ENCODE results near the gene S100A9. TPM values are rescaled to one million over a fixed set of nuclear protein-coding genes. Genes with fewer than 3 reads are reported as not detected.

The S100A9 gene
- polyA plus RNA-seq, 1 donor: 40.3 TPM

DNA sequence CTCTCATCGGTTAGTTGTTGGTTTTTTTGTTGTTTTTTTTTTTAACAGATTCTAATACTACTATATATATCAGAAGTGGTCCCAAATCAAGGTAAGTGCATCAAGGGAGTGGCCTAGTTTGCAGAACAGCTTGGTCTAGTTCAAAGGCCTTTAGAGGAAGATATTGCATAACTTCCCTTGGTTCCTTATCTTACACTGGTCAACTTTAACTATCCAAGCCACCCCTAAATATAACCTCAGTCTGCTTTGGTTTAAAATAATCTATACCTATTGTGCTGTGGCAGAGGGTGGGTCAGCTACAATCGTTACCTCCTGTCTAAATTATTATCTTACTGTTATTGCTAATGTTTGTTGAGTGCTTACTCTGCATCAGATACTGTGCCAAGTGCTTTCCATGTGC lies 10.8 kb downstream of the S100A9 start:
- H3K27me3 ChIP-seq (ENCODE audit: control insufficient read depth, insufficient read depth, low read length): no peaks in the 10 kb centered on the region
- WGBS (ENCODE audit: insufficient coverage, low lambda C conversion rate): no CpG with 5 or more reads among the region's 2 CpGs
- peak in 1 of 2 donors; percentile 62 for DNase-seq
- no peaks in the 10 kb centered on the region for H3K36me3 ChIP-seq (ENCODE audit: control insufficient read depth, insufficient read depth, low read length)
- no peak overlapping the region for H3K27ac ChIP-seq (ENCODE audit: low read length)
- peaks cover 72% of the 10 kb centered on the region for H3K4me1 ChIP-seq (ENCODE audit: control insufficient read depth, insufficient read depth, low read length)
- no peak overlapping the region for H3K4me3 ChIP-seq (ENCODE audit: low read length)
- no peaks in the 10 kb centered on the region for H3K9me3 ChIP-seq (ENCODE audit: control insufficient read depth, low read depth, low read length)

DNA sequence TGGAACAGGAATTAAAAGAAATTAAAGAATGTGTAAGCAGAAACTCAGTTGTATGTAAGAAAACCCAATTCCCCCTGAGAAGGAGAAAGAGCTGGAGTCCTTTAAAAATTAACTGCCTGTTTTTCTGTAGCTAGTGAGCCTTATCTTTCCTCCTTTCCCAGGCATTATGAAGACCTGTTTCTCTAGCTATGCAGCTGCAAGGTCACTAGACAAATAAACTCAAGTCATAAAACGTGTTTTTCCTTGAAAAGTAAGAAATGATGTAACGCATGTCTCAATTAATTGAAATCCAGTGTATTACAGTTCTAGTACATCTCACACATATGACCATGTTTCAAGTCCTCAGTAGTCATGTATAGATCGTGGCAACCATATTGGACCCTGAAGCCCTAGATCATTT lies 12.5 kb downstream of the S100A9 start:
- no CpG with 5 or more reads among the region's 3 CpGs for WGBS (ENCODE audit: insufficient coverage, low lambda C conversion rate)
- Histone ChIP-seq H3K27ac (ENCODE audit: low read length) (peak overlapping the region; percentile 59), H3K4me1 (ENCODE audit: control insufficient read depth, insufficient read depth, low read length) (peaks cover 67% of the 10 kb centered on the region), H3K27me3 (ENCODE audit: control insufficient read depth, insufficient read depth, low read length) (no peaks in the 10 kb centered on the region), H3K4me3 (ENCODE audit: low read length) (no peak overlapping the region), H3K9me3 (ENCODE audit: control insufficient read depth, low read depth, low read length) (no peaks in the 10 kb centered on the region), H3K36me3 (ENCODE audit: control insufficient read depth, insufficient read depth, low read length) (no peaks in the 10 kb centered on the region)
- DNase-seq: peak; percentile 38 to 75

DNA sequence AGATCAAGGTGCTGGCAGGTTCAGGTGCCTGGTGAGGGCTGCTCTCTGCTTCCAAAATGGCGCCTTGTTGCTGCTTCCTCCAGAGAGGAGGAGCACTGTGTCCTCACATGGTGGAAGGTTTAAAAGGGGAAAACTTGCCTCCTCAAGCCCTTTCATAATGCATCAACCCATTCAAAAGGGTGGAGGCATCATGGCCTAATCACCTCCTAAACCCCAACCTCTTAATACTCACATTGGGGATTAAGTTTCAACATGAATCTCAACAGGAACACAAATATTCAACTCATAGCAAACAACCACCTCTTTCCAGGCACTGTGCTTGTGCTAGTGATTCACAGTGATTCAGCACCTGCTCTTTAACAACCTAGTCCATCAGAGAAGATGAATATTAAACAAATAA lies 13.6 kb downstream of the S100A9 start:
- no peak overlapping the region for H3K4me3 ChIP-seq (ENCODE audit: low read length)
- DNase-seq: no peak
- H3K27me3 ChIP-seq (ENCODE audit: control insufficient read depth, insufficient read depth, low read length): no peaks in the 10 kb centered on the region
- H3K36me3 ChIP-seq (ENCODE audit: control insufficient read depth, insufficient read depth, low read length): no peaks in the 10 kb centered on the region
- no CpG with 5 or more reads among the region's 1 CpG for WGBS (ENCODE audit: insufficient coverage, low lambda C conversion rate)
- no peaks in the 10 kb centered on the region for H3K9me3 ChIP-seq (ENCODE audit: control insufficient read depth, low read depth, low read length)
- no peak overlapping the region for H3K27ac ChIP-seq (ENCODE audit: low read length)
- H3K4me1 ChIP-seq (ENCODE audit: control insufficient read depth, insufficient read depth, low read length): peaks cover 69% of the 10 kb centered on the region

DNA sequence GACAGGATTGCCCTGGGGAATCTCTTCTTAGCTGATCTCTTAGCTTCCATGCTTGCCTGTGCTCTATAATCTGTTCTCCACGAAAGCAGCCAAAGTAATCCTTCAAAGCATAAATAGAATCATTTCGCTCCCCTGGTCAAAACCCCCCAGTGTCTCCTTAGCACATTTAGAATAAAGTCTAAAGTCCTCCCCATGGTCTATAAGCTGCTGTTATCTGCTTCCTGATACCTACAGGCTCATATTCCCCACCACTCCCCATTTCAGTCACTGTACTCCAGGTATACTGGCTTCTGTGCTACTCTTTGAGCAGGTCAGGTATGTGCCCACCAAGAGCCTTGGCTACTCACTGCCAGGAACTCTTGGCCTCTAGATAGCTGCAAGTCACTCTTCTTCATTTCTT lies 14.9 kb downstream of the S100A9 start:
- Histone ChIP-seq H3K4me3 (ENCODE audit: low read length) (no peak overlapping the region), H3K4me1 (ENCODE audit: control insufficient read depth, insufficient read depth, low read length) (peaks cover 81% of the 10 kb centered on the region), H3K27ac (ENCODE audit: low read length) (peak overlapping the region; percentile 54), H3K36me3 (ENCODE audit: control insufficient read depth, insufficient read depth, low read length) (no peaks in the 10 kb centered on the region), H3K9me3 (ENCODE audit: control insufficient read depth, low read depth, low read length) (no peaks in the 10 kb centered on the region), H3K27me3 (ENCODE audit: control insufficient read depth, insufficient read depth, low read length) (no peaks in the 10 kb centered on the region)
- peak; percentile 51 to 80 for DNase-seq
- no CpG with 5 or more reads among the region's 2 CpGs for WGBS (ENCODE audit: insufficient coverage, low lambda C conversion rate)

DNA sequence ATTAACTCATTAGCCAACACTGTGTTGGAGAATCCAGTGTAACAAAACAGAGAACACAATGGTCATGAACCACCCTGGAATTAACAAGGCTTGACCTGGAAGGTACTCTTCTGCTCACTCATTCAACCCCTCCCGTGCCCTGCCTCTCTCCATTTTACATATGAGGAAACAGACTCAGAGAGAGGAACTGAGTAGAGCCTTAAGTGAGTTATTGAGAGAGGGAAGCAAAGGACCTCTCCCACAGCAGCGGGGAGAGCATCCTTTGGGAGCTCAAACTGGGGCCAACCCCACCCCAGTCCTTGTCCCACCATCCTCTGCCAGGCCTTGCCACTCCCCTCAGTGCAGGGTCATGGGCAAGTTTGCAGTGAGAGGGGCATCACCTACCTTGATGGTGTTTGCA lies 16.4 kb downstream of the S100A9 start:
- no peaks in the 10 kb centered on the region for H3K27me3 ChIP-seq (ENCODE audit: control insufficient read depth, insufficient read depth, low read length)
- H3K4me3 ChIP-seq (ENCODE audit: low read length): no peak overlapping the region
- H3K27ac ChIP-seq (ENCODE audit: low read length): no peak overlapping the region
- DNase-seq: no peak
- no CpG with 5 or more reads among the region's 2 CpGs for WGBS (ENCODE audit: insufficient coverage, low lambda C conversion rate)
- no peaks in the 10 kb centered on the region for H3K9me3 ChIP-seq (ENCODE audit: control insufficient read depth, low read depth, low read length)
- H3K4me1 ChIP-seq (ENCODE audit: control insufficient read depth, insufficient read depth, low read length): peaks cover 71% of the 10 kb centered on the region
- H3K36me3 ChIP-seq (ENCODE audit: control insufficient read depth, insufficient read depth, low read length): no peaks in the 10 kb centered on the region

DNA sequence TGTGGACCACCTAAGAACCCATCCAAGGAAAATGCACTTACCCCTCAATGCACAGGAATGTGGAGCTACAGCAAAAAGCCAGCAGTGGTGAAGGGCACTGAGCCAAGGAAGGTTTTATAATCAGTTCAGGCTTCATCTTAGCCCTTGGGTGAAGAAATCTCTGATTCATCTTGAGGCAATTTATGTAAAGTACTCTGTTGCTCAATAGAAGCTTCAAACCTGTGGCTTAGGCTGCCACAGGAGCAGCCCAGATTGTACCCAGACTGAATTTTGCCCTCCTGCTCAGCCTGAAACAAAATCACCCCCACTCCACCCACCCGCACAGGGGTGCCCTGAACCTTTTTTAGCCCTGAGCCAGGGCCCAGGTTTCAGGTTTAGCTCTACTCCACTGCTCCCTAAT lies 17.9 kb downstream of the S100A9 start, which contains the start of gene S100A12:
Gene S100A12, minus strand, starts transcription at position 111 of the 400 bp plus-strand sequence. CDS start 1,029 bp downstream, outside the sequence.
- peak; percentile 70 to 83 for DNase-seq
- Histone ChIP-seq H3K27me3 (ENCODE audit: control insufficient read depth, insufficient read depth, low read length) (no peaks in the 10 kb centered on the region), H3K27ac (ENCODE audit: low read length) (peak within 1 kb of the TSS; percentile 68), H3K36me3 (ENCODE audit: control insufficient read depth, insufficient read depth, low read length) (no peaks in the 10 kb centered on the region), H3K4me3 (ENCODE audit: low read length) (no peak within 1 kb of the TSS), H3K9me3 (ENCODE audit: control insufficient read depth, low read depth, low read length) (peaks cover under 1% of the 10 kb centered on the region), H3K4me1 (ENCODE audit: control insufficient read depth, insufficient read depth, low read length) (peaks cover 58% of the 10 kb centered on the region)
- WGBS (ENCODE audit: insufficient coverage, low lambda C conversion rate): no CpG with 5 or more reads among the region's 1 CpG

DNA sequence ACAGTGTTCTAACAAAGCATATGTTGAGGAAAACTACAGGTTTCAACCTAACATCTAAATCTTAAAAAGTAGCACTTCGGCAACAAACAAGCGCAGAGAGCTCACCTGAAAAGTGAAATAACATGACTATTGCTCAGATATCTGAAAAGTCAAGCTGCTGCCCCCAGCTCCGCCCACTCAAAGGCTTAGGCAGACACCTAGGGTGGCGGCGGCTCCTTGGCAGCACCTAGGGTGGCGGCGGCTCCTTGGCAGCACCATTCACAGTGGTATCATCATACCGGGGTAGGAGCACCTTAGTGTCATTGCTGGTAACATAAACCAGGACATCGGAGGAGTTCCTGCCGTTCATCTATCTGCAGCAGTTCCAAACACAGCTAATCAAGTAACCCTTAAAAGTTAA lies 21.9 kb downstream of the S100A9 start:
- Histone ChIP-seq H3K27me3 (ENCODE audit: control insufficient read depth, insufficient read depth, low read length) (no peaks in the 10 kb centered on the region), H3K36me3 (ENCODE audit: control insufficient read depth, insufficient read depth, low read length) (no peaks in the 10 kb centered on the region), H3K4me1 (ENCODE audit: control insufficient read depth, insufficient read depth, low read length) (peaks cover 25% of the 10 kb centered on the region), H3K9me3 (ENCODE audit: control insufficient read depth, low read depth, low read length) (peaks cover 4% of the 10 kb centered on the region), H3K27ac (ENCODE audit: low read length) (no peak overlapping the region), H3K4me3 (ENCODE audit: low read length) (no peak overlapping the region)
- DNase-seq: no peak
- 100% methylated on average over 1 of the region's 10 CpGs for WGBS (ENCODE audit: insufficient coverage, low lambda C conversion rate)

DNA sequence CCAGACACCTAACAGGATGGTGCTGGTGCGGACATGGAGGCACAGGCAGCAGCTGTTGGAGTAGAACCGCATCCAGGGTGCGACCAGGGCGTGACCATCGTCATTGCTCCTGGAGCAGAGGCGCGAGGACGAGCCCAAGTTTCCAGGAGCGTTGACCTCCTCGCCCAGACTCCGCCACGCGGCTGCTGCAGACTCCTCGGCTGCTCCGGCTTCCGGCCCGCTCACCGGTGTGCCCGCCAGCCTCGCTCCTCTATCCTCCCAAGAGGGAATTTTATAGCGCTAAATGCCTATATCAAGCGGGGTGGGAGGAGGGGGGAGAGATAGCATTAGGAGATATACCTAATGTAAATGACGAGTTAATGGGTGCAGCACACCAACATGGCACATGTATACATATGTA lies 23.1 kb downstream of the S100A9 start:
- H3K4me1 ChIP-seq (ENCODE audit: control insufficient read depth, insufficient read depth, low read length): peaks cover 19% of the 10 kb centered on the region
- H3K4me3 ChIP-seq (ENCODE audit: low read length): no peak overlapping the region
- no peaks in the 10 kb centered on the region for H3K27me3 ChIP-seq (ENCODE audit: control insufficient read depth, insufficient read depth, low read length)
- peaks cover 4% of the 10 kb centered on the region for H3K9me3 ChIP-seq (ENCODE audit: control insufficient read depth, low read depth, low read length)
- no peaks in the 10 kb centered on the region for H3K36me3 ChIP-seq (ENCODE audit: control insufficient read depth, insufficient read depth, low read length)
- no peak for DNase-seq
- H3K27ac ChIP-seq (ENCODE audit: low read length): no peak overlapping the region
- WGBS (ENCODE audit: insufficient coverage, low lambda C conversion rate): no CpG with 5 or more reads among the region's 23 CpGs

DNA sequence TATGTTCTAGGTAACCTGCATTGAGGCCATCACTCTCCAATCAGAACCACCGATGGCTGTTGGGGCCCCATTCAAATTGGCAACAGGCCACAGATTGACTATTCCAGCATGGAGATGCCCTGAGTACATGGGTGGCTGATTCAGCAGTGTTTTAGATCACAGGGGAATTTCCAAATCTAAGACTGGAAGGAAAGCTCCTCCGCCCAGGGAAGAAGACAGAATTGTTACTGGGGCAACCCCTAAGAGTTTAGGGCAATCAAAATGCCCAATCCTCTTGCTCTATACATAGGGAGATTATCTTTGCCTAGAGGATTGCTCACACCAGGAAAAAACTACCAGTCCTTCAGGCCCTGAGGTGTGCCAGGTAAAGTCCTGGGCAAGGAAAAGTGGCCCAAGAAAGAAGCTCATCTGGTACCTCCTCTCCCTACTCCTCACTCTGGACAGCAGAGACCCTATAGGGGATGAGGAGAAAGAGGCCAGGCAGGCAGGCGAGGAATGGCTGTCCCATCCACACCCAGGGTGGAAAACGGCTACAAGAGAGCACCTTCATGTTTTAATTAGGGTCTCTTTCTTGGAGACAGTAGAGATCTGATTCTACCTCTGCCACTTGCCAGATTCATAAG lies 27.4 kb downstream of the S100A9 start:
- Histone ChIP-seq H3K4me1 (ENCODE audit: control insufficient read depth, insufficient read depth, low read length) (no peaks in the 10 kb centered on the region), H3K27ac (ENCODE audit: low read length) (no peak overlapping the region), H3K9me3 (ENCODE audit: control insufficient read depth, low read depth, low read length) (peaks cover 4% of the 10 kb centered on the region), H3K4me3 (ENCODE audit: low read length) (no peak overlapping the region), H3K36me3 (ENCODE audit: control insufficient read depth, insufficient read depth, low read length) (no peaks in the 10 kb centered on the region), H3K27me3 (ENCODE audit: control insufficient read depth, insufficient read depth, low read length) (no peaks in the 10 kb centered on the region)
- WGBS (ENCODE audit: insufficient coverage, low lambda C conversion rate): no CpG with 5 or more reads among the region's 4 CpGs
- DNase-seq: no peak

DNA sequence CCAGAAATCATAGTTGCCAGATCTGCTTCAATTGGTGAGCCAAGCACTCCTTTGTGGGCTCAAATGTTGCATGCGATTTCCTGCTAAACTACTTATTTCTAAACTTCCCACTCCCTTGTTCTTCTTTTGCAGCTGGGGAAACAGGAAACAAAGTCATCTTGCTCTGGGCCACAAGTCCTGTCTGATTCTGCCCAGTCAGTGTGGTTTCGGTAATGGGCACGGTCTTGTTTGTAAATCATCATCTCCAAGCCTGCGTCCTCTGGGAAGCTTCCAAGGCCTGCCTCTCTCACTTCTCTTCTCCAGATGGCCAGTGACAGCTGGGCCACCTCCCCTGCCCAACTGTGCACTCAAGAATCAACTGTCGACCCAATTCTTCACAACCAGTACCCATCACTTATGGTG lies 28.8 kb downstream of the S100A9 start:
- H3K9me3 ChIP-seq (ENCODE audit: control insufficient read depth, low read depth, low read length): no peaks in the 10 kb centered on the region
- H3K27me3 ChIP-seq (ENCODE audit: control insufficient read depth, insufficient read depth, low read length): no peaks in the 10 kb centered on the region
- no peak overlapping the region for H3K27ac ChIP-seq (ENCODE audit: low read length)
- no CpG with 5 or more reads among the region's 5 CpGs for WGBS (ENCODE audit: insufficient coverage, low lambda C conversion rate)
- no peaks in the 10 kb centered on the region for H3K4me1 ChIP-seq (ENCODE audit: control insufficient read depth, insufficient read depth, low read length)
- H3K4me3 ChIP-seq (ENCODE audit: low read length): no peak overlapping the region
- DNase-seq: no peak
- no peaks in the 10 kb centered on the region for H3K36me3 ChIP-seq (ENCODE audit: control insufficient read depth, insufficient read depth, low read length)

DNA sequence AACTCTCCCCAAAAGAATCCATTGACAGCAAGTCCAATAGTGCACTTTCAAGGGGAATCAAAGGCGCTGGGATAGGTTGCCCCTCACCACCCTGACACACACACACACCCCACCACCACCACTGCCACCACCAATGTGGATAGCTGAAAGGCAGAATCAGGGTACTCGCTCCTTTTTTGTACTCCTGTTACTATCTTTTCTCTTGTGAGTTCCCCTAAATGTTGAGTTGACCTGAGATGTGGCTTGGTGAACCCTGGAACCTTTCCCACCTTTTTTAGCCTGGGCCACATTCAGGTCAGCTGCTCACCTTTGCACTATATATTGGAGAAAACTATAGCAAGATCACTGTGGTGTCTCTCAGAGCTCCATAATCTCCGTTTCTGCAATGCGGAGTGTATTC lies 29.3 kb downstream of the S100A9 start:
- H3K4me1 ChIP-seq (ENCODE audit: control insufficient read depth, insufficient read depth, low read length): no peaks in the 10 kb centered on the region
- no peaks in the 10 kb centered on the region for H3K9me3 ChIP-seq (ENCODE audit: control insufficient read depth, low read depth, low read length)
- no CpG with 5 or more reads among the region's 4 CpGs for WGBS (ENCODE audit: insufficient coverage, low lambda C conversion rate)
- no peak for DNase-seq
- H3K27me3 ChIP-seq (ENCODE audit: control insufficient read depth, insufficient read depth, low read length): no peaks in the 10 kb centered on the region
- no peaks in the 10 kb centered on the region for H3K36me3 ChIP-seq (ENCODE audit: control insufficient read depth, insufficient read depth, low read length)
- no peak overlapping the region for H3K4me3 ChIP-seq (ENCODE audit: low read length)
- no peak overlapping the region for H3K27ac ChIP-seq (ENCODE audit: low read length)
